GM20000 (cell line): ENCODE results near the gene POU2F1.

Source experiments
- DNase-seq: peaks from one replicate; pipeline ENCODE4 v3.0.0; 2012; ENCODE audit warnings: low spot score
- TF ChIP-seq, protein P1 (sequence below): IDR thresholded peaks from 2 replicates; pipeline ENCODE4 v1.5.1; 2012; ENCODE audit warnings: mild to moderate bottlenecking, control low read depth; ENCODE audit errors: extremely low read depth, missing control alignments

The POU2F1 gene

DNA sequence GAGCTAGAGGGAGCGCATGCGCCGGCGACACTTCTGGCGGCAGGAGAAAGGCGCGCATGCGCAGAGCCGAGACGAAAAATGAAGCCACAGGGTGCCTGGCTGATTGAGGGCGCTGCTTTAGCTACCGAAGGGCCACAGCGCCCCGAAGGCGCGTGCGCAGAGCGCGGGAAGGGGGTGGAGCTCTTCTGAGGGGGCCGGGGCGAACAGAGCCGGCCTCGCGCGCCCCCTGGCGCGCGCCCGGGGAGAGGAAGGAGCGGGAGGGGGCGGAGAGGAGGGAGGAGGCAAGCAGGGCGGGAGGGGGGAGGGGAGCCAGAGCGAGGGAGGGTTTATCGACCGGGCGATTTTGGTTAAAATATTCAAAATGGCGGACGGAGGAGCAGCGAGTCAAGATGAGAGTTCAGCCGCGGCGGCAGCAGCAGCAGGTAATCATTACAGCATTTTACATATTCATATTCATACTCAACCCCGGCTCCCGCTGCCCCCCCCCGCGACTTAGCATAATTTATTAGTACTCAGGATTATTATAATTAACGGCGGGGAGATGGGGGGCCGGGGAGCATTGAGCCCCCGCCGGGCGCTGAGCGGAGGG lies at the start of gene POU2F1:
Gene POU2F1, plus strand, starts transcription at position 350 of the 589 bp plus-strand sequence. Its CDS starts 12 bp downstream, at position 362.
- TF ChIP-seq, protein P1, sequence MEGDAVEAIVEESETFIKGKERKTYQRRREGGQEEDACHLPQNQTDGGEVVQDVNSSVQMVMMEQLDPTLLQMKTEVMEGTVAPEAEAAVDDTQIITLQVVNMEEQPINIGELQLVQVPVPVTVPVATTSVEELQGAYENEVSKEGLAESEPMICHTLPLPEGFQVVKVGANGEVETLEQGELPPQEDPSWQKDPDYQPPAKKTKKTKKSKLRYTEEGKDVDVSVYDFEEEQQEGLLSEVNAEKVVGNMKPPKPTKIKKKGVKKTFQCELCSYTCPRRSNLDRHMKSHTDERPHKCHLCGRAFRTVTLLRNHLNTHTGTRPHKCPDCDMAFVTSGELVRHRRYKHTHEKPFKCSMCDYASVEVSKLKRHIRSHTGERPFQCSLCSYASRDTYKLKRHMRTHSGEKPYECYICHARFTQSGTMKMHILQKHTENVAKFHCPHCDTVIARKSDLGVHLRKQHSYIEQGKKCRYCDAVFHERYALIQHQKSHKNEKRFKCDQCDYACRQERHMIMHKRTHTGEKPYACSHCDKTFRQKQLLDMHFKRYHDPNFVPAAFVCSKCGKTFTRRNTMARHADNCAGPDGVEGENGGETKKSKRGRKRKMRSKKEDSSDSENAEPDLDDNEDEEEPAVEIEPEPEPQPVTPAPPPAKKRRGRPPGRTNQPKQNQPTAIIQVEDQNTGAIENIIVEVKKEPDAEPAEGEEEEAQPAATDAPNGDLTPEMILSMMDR, result peak; percentile 23
- peak; percentile 94 for DNase-seq

DNA sequence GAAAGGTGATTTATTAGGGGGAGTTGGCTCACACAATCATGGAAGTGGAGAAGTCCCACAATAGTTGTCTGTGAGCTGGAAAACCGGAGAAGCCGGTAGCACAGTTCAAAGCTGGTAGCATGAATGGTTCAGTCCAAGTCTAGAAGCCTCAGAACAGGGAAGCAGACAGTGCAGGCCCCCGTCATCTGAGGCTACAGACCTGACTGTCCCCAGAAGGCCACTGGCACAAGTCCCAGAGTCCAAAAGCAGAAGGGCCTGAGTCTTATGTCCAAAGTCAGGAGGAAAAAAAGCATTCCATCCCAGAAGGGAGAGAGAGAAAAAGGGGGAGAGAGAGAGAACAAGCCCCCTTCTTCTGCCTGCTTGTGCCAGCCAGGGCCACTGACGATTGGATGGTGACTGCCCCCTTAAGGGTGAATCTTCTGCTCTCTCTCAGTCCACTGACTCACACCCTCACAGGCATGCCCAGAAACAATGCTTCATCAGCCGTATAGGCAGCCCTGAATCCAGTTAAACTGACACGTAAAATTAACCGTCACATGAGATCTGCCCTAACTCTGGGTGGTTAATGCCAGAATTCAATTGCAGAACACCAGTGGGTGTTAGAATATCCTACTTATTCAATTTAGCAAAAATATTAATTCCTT lies 49.3 kb upstream of the POU2F1 start:
- TF ChIP-seq, protein P1, result no peak
- no peak for DNase-seq

DNA sequence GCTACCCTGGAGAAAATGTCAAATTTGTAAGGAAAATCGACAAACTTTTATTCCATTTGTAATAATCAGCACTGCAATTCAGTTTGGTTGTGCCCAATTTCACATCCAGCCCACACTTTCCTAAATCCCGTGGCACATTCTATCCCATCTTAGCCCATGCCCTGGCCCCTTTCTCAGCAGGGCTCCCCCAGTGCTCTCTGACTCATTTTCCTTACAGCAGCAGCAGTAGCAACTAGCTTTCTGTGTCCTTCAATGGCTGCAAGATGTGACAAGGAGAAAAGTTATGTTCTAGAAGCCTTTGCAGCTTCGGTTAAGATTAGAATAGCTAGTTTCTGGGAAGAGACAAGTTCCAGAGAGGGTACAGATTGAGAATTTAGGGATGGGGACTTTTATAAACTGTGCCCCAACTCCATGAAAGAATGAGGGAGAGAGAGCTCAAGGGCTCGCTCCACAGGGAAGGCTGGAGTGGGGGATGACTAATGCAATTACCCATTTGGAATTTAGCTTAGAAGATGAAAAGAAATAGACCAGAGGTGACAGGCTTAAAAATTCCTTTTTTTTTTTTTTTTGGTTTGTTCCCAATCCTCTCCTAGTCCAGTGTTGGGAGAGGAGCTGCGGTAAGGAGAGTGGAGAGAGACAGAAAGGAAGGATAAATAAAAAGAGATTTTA lies 47.0 kb upstream of the POU2F1 start:
- no peak for DNase-seq
- TF ChIP-seq, protein P1, result no peak

DNA sequence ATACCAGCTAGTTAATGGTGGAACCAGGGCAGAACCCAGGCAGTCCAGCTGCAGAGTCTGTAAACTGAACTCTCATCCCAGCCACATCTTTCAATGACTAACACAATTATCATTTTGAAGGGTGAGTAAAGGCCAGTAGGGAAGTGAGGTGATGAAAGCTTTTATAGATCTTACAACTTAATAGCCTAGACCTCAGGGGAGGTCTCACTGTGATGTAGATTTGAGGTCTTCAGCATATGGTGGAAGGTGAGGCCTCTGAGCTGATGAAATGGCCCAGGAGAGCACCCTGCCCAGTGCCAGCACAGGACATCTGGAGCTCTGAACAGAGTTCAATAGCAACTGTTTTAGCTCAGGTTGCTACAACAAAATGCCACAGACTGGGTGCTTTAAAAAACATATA lies 44.8 kb upstream of the POU2F1 start:
- DNase-seq, result no peak
- TF ChIP-seq, protein P1, result no peak

DNA sequence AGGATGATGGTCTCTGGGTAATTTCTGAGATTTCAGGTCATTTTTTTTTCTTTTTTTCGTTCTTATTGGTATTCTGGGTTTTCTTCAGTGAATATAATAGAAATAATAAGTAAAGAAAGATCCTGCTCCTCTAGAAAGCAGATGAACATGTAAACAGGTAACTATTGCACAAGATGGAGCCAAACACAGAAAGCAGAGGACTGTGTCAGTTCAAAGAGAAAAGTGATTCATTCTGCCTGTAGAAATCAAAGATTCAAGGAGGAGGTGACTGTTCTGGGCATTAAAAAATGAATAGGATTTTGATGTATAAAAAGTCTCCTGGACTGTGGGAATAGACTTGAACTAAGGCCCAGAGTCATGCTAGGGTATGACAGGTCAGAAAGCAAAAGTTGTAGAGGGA lies 41.9 kb upstream of the POU2F1 start:
- no peak for DNase-seq
- TF ChIP-seq, protein P1, result no peak

DNA sequence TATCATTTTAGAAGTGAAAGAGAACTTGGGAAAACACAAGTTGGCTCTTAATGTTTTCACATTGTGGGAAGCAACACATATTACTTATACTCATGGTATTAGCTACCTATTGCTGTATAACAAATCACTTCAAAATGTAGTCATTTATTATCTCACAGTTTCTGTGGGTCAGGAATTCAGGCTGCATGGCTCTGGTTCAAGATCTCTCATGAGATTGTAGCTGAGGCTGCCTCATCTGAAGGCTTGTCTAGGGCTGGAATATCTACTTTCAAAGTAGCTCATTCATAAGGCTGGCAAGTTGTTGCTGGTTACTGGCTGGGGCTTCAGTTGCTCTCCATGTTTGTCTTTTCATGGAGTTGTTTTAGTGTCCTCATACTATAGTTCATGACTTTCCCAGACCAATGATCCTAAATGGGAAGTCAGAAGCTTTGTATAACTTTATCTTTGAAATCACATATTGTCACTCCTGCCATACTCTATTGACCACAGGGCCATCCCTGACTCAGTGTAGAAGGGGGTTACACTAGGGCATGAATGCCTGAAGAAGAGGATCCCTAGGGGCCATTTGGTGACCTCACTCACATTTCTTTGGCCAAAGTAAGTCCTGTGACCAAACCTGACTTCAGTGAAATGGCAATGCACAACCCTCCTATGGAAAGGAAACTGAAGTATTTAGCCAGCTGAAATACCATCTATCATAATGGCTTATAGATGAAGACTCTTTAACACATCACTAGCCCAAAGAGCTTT lies 37.9 kb upstream of the POU2F1 start:
- DNase-seq, result no peak
- TF ChIP-seq, protein P1, result no peak
